Measurements from ENCODE around the gene ARL3.
"Not testable (repeated sequence)": the region's sequence is repeated elsewhere in the genome, so short reads cannot be mapped to it uniquely, and the experiment has no call there.

ARL3 gene

DNA sequence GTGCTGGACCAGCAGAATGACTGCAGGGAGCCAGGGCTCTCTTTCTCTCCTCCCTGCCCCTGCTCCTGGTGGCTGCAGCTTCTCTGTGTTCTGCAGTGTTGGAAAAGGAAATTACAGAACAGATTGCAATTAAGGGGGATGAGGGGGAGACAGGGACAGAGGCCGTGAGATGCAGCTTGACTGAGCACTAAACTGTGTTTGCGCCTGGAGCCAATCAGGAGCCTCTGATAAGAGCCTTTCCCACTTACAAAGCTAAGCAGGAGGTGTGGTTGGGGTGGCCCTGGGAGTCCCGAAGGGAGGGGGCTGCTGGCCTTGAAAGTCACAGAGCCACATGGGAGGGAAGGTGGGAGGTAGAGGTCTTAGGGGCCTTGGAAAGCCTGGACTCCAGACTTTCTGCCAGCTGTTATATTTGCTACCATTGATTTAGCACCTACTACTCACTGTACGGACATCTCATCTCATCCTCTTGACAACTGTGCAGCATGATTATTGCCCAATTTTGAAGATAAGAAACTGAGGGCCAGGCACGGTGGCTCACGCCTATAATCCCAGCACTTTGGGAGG, 43.2 kb downstream of the ARL3 start:
- no peaks in the 10 kb centered on the region for H4K20me1 ChIP-seq (ENCODE audit: insufficient read depth)
- no peaks in the 10 kb centered on the region for H3K27me3 ChIP-seq (ENCODE audit: insufficient read depth, low read depth)
- H3K36me3 ChIP-seq (ENCODE audit: insufficient read depth), result no peaks in the 10 kb centered on the region
- peaks cover 33% of the 10 kb centered on the region for H3K4me1 ChIP-seq (ENCODE audit: low read depth, poor library complexity, severe bottlenecking)
- no peak overlapping the region for H3K4me3 ChIP-seq (IDR thresholded peaks at IDR 0.05; ENCODE audit: insufficient read depth, low read depth, low read length)
- no peak overlapping the region for H3K9ac ChIP-seq
- no peak overlapping the region for H2AFZ ChIP-seq (ENCODE audit: low read depth)
- no peak overlapping the region for H3K4me2 ChIP-seq
- no peak overlapping the region for H3K27ac ChIP-seq
- TF ChIP-seq, protein P1, sequence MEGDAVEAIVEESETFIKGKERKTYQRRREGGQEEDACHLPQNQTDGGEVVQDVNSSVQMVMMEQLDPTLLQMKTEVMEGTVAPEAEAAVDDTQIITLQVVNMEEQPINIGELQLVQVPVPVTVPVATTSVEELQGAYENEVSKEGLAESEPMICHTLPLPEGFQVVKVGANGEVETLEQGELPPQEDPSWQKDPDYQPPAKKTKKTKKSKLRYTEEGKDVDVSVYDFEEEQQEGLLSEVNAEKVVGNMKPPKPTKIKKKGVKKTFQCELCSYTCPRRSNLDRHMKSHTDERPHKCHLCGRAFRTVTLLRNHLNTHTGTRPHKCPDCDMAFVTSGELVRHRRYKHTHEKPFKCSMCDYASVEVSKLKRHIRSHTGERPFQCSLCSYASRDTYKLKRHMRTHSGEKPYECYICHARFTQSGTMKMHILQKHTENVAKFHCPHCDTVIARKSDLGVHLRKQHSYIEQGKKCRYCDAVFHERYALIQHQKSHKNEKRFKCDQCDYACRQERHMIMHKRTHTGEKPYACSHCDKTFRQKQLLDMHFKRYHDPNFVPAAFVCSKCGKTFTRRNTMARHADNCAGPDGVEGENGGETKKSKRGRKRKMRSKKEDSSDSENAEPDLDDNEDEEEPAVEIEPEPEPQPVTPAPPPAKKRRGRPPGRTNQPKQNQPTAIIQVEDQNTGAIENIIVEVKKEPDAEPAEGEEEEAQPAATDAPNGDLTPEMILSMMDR (conservative IDR thresholded peaks at IDR 0.05; ENCODE audit: low read depth, low read length), result no peak
- no peaks in the 10 kb centered on the region for H3K79me2 ChIP-seq (ENCODE audit: insufficient read depth, low read depth)

DNA sequence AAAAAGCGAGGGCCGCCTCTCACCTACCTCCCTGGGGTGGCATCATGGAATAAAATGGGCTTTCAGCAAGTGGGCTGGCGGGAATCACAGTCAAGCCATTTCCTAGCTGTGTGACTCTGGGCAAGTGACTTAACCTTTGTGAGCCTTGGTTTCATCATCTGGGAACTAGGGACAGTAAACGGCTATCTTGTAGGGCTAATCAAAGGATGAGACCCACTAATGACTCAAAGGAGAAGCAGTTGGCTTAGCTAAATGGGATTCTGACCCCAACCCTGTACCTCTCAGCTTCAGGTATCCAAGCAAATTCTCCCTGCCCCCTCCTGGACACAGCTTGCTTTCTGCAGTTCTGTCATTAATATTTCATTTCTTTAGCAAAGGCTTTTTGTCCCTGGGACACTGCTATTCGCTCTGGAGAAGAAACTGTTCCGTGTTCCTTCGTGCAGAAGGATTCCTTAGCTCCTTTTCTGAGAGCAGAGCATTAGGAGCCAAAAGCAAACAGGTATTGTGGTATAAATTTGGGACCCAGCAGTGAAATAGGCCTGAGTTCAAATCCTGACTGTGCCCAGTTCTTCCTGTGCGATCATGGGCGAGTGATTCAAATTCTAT, 44.0 kb downstream of the ARL3 start:
- no peak overlapping the region for H2AFZ ChIP-seq (ENCODE audit: low read depth)
- TF ChIP-seq, protein P1 (conservative IDR thresholded peaks at IDR 0.05; ENCODE audit: low read depth, low read length), result peak; percentile 45; the same call in 1 of the 2 replicates
- H3K27ac ChIP-seq, result no peak overlapping the region
- peaks cover 33% of the 10 kb centered on the region for H3K4me1 ChIP-seq (ENCODE audit: low read depth, poor library complexity, severe bottlenecking)
- no peak overlapping the region for H3K9ac ChIP-seq
- H3K79me2 ChIP-seq (ENCODE audit: insufficient read depth, low read depth), result no peaks in the 10 kb centered on the region
- no peaks in the 10 kb centered on the region for H4K20me1 ChIP-seq (ENCODE audit: insufficient read depth)
- H3K27me3 ChIP-seq (ENCODE audit: insufficient read depth, low read depth), result no peaks in the 10 kb centered on the region
- H3K4me2 ChIP-seq, result no peak overlapping the region
- no peaks in the 10 kb centered on the region for H3K36me3 ChIP-seq (ENCODE audit: insufficient read depth)
- H3K4me3 ChIP-seq (IDR thresholded peaks at IDR 0.05; ENCODE audit: insufficient read depth, low read depth, low read length), result no peak overlapping the region

DNA sequence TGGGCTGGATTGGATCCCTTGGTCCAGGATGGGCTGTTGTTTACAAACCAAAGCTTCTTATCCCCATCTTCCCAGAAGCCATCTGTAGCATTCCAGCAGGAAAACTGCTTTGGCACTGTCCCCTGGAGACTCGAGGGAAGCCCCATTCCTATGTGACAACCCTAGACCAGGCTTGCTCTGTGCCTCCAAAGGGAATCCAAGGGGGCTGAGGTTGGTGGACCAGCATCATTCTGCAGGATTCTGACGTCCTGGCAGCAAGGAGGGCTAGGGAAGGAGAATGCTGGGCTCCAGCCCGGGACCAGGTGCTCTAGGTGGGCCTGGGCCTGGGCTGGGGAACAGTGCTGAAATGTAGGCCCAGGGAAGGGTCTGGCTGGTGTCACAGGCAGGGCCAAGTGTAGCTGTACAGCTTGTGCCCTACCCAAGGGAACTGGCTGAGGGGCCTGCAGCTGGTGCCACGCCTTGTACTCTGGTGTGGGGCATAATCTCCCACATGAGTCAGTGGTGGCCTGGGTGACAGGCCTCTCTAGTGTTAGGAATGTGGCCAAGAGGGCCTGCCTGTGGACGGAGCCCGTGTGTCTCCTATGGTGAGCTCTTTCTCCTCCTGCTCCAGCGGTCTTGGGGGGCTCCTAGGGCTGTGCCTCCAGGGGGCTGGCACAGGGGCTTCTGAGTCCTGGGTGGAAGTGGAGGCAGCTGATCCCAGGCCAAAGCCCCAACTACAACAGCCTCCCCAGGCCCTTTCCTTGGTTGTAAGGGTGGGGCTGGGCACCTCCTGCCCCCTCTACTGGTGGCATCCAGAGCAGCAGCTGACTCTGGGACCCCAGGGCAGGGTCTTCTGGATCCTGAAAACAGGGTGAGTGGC, 44.8 kb downstream of the ARL3 start:
- Histone ChIP-seq H3K27ac (no peak overlapping the region), H3K4me1 (ENCODE audit: low read depth, poor library complexity, severe bottlenecking) (peaks cover 26% of the 10 kb centered on the region), H3K36me3 (ENCODE audit: insufficient read depth) (no peaks in the 10 kb centered on the region), H3K79me2 (ENCODE audit: insufficient read depth, low read depth) (no peaks in the 10 kb centered on the region), H3K4me3 (IDR thresholded peaks at IDR 0.05; ENCODE audit: insufficient read depth, low read depth, low read length) (no peak overlapping the region), H3K27me3 (ENCODE audit: insufficient read depth, low read depth) (no peaks in the 10 kb centered on the region), H3K9ac (no peak overlapping the region), H4K20me1 (ENCODE audit: insufficient read depth) (no peaks in the 10 kb centered on the region), H3K4me2 (no peak overlapping the region), H2AFZ (ENCODE audit: low read depth) (no peak overlapping the region)
- TF ChIP-seq, protein P1 (conservative IDR thresholded peaks at IDR 0.05; ENCODE audit: low read depth, low read length), result peak; percentile 86

DNA sequence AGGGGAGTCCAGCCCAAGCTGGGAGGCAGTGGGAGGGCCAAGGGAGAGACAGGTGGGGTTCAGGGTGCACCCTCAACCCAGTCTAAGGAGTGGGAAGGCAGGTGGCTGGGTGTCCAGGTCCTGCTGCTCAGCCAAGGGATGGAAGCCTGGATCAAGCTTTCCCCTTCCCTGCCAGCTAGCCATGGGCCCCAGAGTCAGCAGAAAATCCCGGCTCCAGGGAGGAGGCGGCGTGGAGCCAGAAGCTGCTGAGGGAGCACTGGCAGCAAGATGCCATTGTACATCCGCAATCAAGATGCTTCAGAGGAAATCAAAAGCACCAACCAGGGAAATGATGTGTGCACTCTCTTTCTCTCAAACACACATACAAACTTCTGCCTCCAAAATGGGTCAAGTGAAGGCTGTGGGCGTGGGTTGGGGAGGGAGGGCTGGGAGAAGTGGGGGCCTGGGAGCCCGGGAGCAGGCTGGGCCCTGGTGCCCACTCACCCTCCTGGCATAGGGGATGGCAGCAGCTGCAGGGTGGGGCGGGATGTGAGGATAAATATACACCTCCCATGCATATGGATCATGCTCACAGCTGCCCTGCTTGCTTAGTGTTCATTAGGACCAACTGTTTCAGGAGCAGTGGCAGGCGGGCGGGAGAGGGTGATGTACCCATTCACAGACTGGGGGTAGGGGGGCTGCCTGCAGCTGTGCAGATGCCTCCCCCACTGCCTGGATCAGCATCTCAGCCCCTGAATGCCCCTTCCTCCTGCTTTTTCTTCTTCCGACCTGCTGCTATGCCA, 45.7 kb downstream of the ARL3 start:
- H3K4me3 ChIP-seq (IDR thresholded peaks at IDR 0.05; ENCODE audit: insufficient read depth, low read depth, low read length), result no peak overlapping the region
- H3K4me2 ChIP-seq, result no peak overlapping the region
- H3K9ac ChIP-seq, result no peak overlapping the region
- H4K20me1 ChIP-seq (ENCODE audit: insufficient read depth), result no peaks in the 10 kb centered on the region
- H3K79me2 ChIP-seq (ENCODE audit: insufficient read depth, low read depth), result no peaks in the 10 kb centered on the region
- H3K4me1 ChIP-seq (ENCODE audit: low read depth, poor library complexity, severe bottlenecking), result peaks cover 16% of the 10 kb centered on the region
- H3K27me3 ChIP-seq (ENCODE audit: insufficient read depth, low read depth), result no peaks in the 10 kb centered on the region
- H3K27ac ChIP-seq, result no peak overlapping the region
- TF ChIP-seq, protein P1 (conservative IDR thresholded peaks at IDR 0.05; ENCODE audit: low read depth, low read length), result no peak
- H3K36me3 ChIP-seq (ENCODE audit: insufficient read depth), result no peaks in the 10 kb centered on the region
- H2AFZ ChIP-seq (ENCODE audit: low read depth), result no peak overlapping the region

DNA sequence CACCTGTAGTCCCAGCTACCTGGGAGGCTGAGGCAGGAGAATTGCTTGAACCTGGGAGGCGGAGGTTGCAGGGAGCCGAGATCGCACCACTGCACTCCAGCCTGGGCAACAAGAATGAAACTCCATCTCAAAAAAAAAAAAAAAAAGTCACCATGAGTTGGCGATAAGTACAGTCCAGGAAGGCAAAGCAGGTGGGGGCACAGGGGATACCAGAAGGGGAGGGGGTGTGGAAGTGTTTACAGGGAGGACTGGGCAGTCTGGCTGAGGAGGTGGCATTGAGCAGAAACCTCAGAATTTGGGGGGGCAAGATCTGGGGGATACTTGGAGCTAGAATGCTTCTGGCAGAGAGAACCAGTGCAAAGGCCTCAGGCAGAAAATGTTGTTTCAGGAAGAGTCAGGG, 46.8 kb downstream of the ARL3 start:
- H4K20me1 ChIP-seq (ENCODE audit: insufficient read depth); H3K27ac ChIP-seq; H3K4me3 ChIP-seq (IDR thresholded peaks at IDR 0.05; ENCODE audit: insufficient read depth, low read depth, low read length); H3K9ac ChIP-seq; H3K27me3 ChIP-seq (ENCODE audit: insufficient read depth, low read depth); H2AFZ ChIP-seq (ENCODE audit: low read depth); H3K36me3 ChIP-seq (ENCODE audit: insufficient read depth); H3K4me2 ChIP-seq; H3K79me2 ChIP-seq (ENCODE audit: insufficient read depth, low read depth): not testable (repeated sequence)
- peaks cover 15% of the 10 kb centered on the region for H3K4me1 ChIP-seq (ENCODE audit: low read depth, poor library complexity, severe bottlenecking)
